ENCODE measurements around the gene THBD.

GRCh38 chr20:23018941-23019340, 30.5 kb downstream of the THBD start:
- TF ChIP-seq CTCF (IDR thresholded peaks at IDR 0.05) (no peak), POLR2A (IDR thresholded peaks at IDR 0.05) (no peak)
